H1 (cell line): Measurements from ENCODE around the gene PITPNC1. TPM values are rescaled to one million over a fixed set of nuclear protein-coding genes. Genes with fewer than 3 reads are reported as not detected.
A peak's percentile ranks its signal among the peaks of the same experiment; 100 is the strongest.

Source experiments
- CTCF ChIA-PET: fragments of 300-600 bp; sonication (Branson Sonifier 250); formaldehyde crosslinking; loops from one replicate; lab custom pipeline; 2021; ENCODE audit not compliant: partially characterized antibody; lab: Charles Lee
- POLR2A ChIA-PET: fragments of 300-600 bp; sonication (Branson Sonifier 250); formaldehyde crosslinking; loops from one replicate; lab custom pipeline; 2021; ENCODE audit warnings: inconsistent platforms; ENCODE audit not compliant: partially characterized antibody; lab: Charles Lee
- DNase-seq, 2 experiments: peaks; one replicate each; pipeline versions ENCODE4 v3.0.0 to v3.0.0-alpha.2; 2010 to 2022; ENCODE audit warnings: low spot score in 2 of 2, low read depth in 1 of 2, mixed read lengths in 1 of 2
- FAIRE-seq: peaks from 2 replicates; lab custom pipeline; 2011; peaks lifted over from hg19 to GRCh38; lab: Jason Lieb, UNC
- H2AFZ ChIP-seq: 2 replicates; pipeline ENCODE4 v1.8.1; 2012; ENCODE audit warnings: low read length, inconsistent platforms
- H2AK5ac ChIP-seq: 2 replicates; pipeline ENCODE4 v1.6.1; 2013; ENCODE audit warnings: low read depth, low read length
- H2BK120ac ChIP-seq: replicated peaks from 2 replicates; pipeline ENCODE3; 2013; ENCODE audit warnings: low read depth, low read length, inconsistent platforms
- H2BK12ac ChIP-seq: 2 replicates; pipeline ENCODE4 v1.6.1; 2013; ENCODE audit warnings: low read depth, low read length
- H2BK15ac ChIP-seq: 2 replicates; pipeline ENCODE4 v1.6.1; 2013; ENCODE audit warnings: low read length
- H2BK20ac ChIP-seq: 2 replicates; pipeline ENCODE4 v1.6.1; 2013; ENCODE audit warnings: low read length
- H2BK5ac ChIP-seq: 2 replicates; pipeline ENCODE4 v1.6.1; 2013; ENCODE audit warnings: low read depth, low read length
- H3K14ac ChIP-seq: 2 replicates; pipeline ENCODE4 v1.6.1; 2013; ENCODE audit warnings: inconsistent platforms; ENCODE audit not compliant: insufficient read length
- H3K18ac ChIP-seq: 2 replicates; pipeline ENCODE4 v1.6.1; 2013; ENCODE audit warnings: low read length; ENCODE audit errors: extremely low read depth
- H3K23ac ChIP-seq: 2 replicates; pipeline ENCODE4 v1.6.1; 2013; ENCODE audit warnings: inconsistent platforms; ENCODE audit not compliant: insufficient read length
- H3K23me2 ChIP-seq: 2 replicates; pipeline ENCODE4 v1.6.1; 2013; ENCODE audit warnings: low read depth, low read length
- H3K27ac ChIP-seq: 2 replicates; pipeline ENCODE4 v1.6.1; 2011; ENCODE audit warnings: low read depth, low read length, inconsistent platforms
- H3K27me3 ChIP-seq, 4 experiments: replicated peaks in 1 of 4; 1 replicate in 1 of 4; 2 replicates in 3 of 4; pipeline versions ENCODE4 v1.6.1 to v1.8.1; 2011 to 2013; ENCODE audit warnings: low read length in 3 of 4, mild to moderate bottlenecking in 3 of 4, inconsistent platforms in 2 of 4, mixed read lengths in 2 of 4, moderate library complexity in 1 of 4; ENCODE audit not compliant: control insufficient read depth in 3 of 4, insufficient read depth in 3 of 4; ENCODE audit errors: extremely low read depth in 1 of 4
- H3K36me3 ChIP-seq, 4 experiments: 2 replicates each; pipeline versions ENCODE4 v1.6.1 to v1.8.1; 2011 to 2013; ENCODE audit warnings: mild to moderate bottlenecking in 4 of 4, low read length in 3 of 4, moderate library complexity in 2 of 4, control low read depth in 1 of 4, inconsistent platforms in 1 of 4; ENCODE audit not compliant: insufficient read depth in 4 of 4, control insufficient read depth in 2 of 4
- H3K4ac ChIP-seq: replicated peaks from 2 replicates; pipeline ENCODE3; 2013; ENCODE audit warnings: low read length, low read depth, mixed read lengths, inconsistent platforms; ENCODE audit not compliant: insufficient read length
- H3K4me1 ChIP-seq, 4 experiments: replicated peaks in 1 of 4; 1 replicate in 1 of 4; 2 replicates in 3 of 4; pipeline versions ENCODE4 v1.6.1 to v1.8.1; 2011 to 2013; ENCODE audit warnings: low read length in 3 of 4, inconsistent platforms in 2 of 4, mixed read lengths in 1 of 4; ENCODE audit not compliant: insufficient read depth in 4 of 4, control insufficient read depth in 3 of 4
- H3K4me2 ChIP-seq, 2 experiments: 2 replicates each; pipeline versions ENCODE4 v1.6.1 to v1.8.1; 2011 to 2013; ENCODE audit warnings: low read depth in 2 of 2, low read length in 2 of 2, control low read depth in 1 of 2, inconsistent platforms in 1 of 2, mild to moderate bottlenecking in 1 of 2; ENCODE audit not compliant: insufficient read depth in 1 of 2
- H3K4me3 ChIP-seq, 4 experiments: fragments of 200-600, 300-600 bp in 1 of 4; sonication (generic), shearing (Covaris generic), sonication (Bioruptor Twin) in 1 of 4; 2 replicates each; pipeline versions ENCODE4 v1.5.1 to v1.8.1; 2011 to 2016; ENCODE audit warnings: low read length in 4 of 4, low read depth in 3 of 4, control low read depth in 2 of 4, inconsistent platforms in 2 of 4, mild to moderate bottlenecking in 2 of 4, mixed read lengths in 1 of 4, moderate library complexity in 1 of 4; ENCODE audit not compliant: insufficient read depth in 2 of 4; ENCODE audit errors: extremely low read depth in 1 of 4
- H3K56ac ChIP-seq: replicated peaks from 2 replicates; pipeline ENCODE3; 2013; ENCODE audit warnings: low read depth, mild to moderate bottlenecking, mixed read lengths, low read length, inconsistent platforms; ENCODE audit not compliant: insufficient read length
- H3K79me1 ChIP-seq: 2 replicates; pipeline ENCODE4 v1.6.1; 2013; ENCODE audit warnings: low read depth, low read length, control low read depth
- H3K79me2 ChIP-seq, 2 experiments: 2 replicates each; pipeline versions ENCODE4 v1.6.1 to v1.8.1; 2012 to 2013; ENCODE audit warnings: low read length in 2 of 2, mild to moderate bottlenecking in 2 of 2, inconsistent platforms in 1 of 2; ENCODE audit not compliant: insufficient read depth in 2 of 2, control insufficient read depth in 1 of 2
- H3K9ac ChIP-seq, 4 experiments: replicated peaks in 1 of 4; 1 replicate in 1 of 4; 2 replicates in 3 of 4; pipeline versions ENCODE4 v1.6.1 to v1.8.1; 2011 to 2013; ENCODE audit warnings: low read depth in 3 of 4, low read length in 3 of 4, control low read depth in 2 of 4, mild to moderate bottlenecking in 2 of 4, moderate library complexity in 2 of 4, inconsistent platforms in 1 of 4; ENCODE audit errors: extremely low read depth in 1 of 4
- H3K9me3 ChIP-seq, 2 experiments: 2 replicates each; pipeline versions ENCODE4 v1.6.1 to v1.8.1; 2012 to 2013; ENCODE audit warnings: mild to moderate bottlenecking in 2 of 2, moderate library complexity in 2 of 2, control low read depth in 1 of 2, inconsistent platforms in 1 of 2, low read depth in 1 of 2, low read length in 1 of 2, mixed read lengths in 1 of 2; ENCODE audit not compliant: insufficient read depth in 2 of 2
- H4K20me1 ChIP-seq, 2 experiments: replicated peaks in 1 of 2; 2 replicates each; pipeline versions ENCODE3 to v1.8.1; 2011 to 2013; ENCODE audit warnings: inconsistent platforms in 2 of 2, low read length in 2 of 2, mild to moderate bottlenecking in 1 of 2; ENCODE audit not compliant: insufficient read depth in 2 of 2, control insufficient read depth in 1 of 2
- H4K5ac ChIP-seq: 2 replicates; pipeline ENCODE4 v1.6.1; 2013; ENCODE audit warnings: low read length, low read depth, mixed read lengths, inconsistent platforms; ENCODE audit not compliant: insufficient read length
- H4K8ac ChIP-seq: 2 replicates; pipeline ENCODE4 v1.8.0; 2013; ENCODE audit warnings: mild to moderate bottlenecking, moderate library complexity, low read length, inconsistent platforms; ENCODE audit not compliant: insufficient read depth; ENCODE audit errors: extremely low read depth
- H4K91ac ChIP-seq: replicated peaks from 2 replicates; pipeline ENCODE3; 2013; ENCODE audit warnings: low read length, mixed read lengths, inconsistent platforms; ENCODE audit not compliant: insufficient read length
- ATF2 ChIP-seq: IDR thresholded peaks from 2 replicates; pipeline ENCODE4 v1.6.1; 2012; ENCODE audit warnings: low read length, inconsistent platforms
- POLR2A ChIP-seq, 2 experiments: IDR thresholded peaks; 1 replicate in 1 of 2; 2 replicates in 1 of 2; pipeline ENCODE4 v1.6.1; 2011; ENCODE audit warnings: low read depth in 2 of 2, low read length in 2 of 2, mild to moderate bottlenecking in 2 of 2; ENCODE audit errors: control extremely low read depth in 1 of 2
- WGBS, 2 experiments: shearing (Covaris generic) in 1 of 2; methylation state at CpG; one replicate each; pipeline versions ENCODE4 v1.1.6 to v1.1.7; 2013 to 2015; ENCODE audit warnings: low lambda C conversion rate in 2 of 2, mixed read lengths in 2 of 2, inconsistent platforms in 1 of 2, low coverage in 1 of 2, missing lambda C conversion rate in 1 of 2; ENCODE audit not compliant: insufficient replicate concordance in 2 of 2, insufficient coverage in 1 of 2, insufficient read length in 1 of 2; ENCODE audit errors: extremely low coverage in 1 of 2, missing lambda C conversion rate in 1 of 2; 5-methylcytosine and 5-hydroxymethylcytosine counted together
- polyA plus RNA-seq, 7 experiments: library from polyadenylated mRNA; depleted of rRNA in 3 of 7; stranded (reverse) in 5 of 7; unstranded in 2 of 7; fragments of >200 nt in 5 of 7; fragments of 200-250 nt in 2 of 7; gene quantifications; 1 replicate in 5 of 7; 2 replicates in 1 of 7; 4 replicates in 1 of 7; pipeline versions ENCODE4 v1.2.1 to v1.2.3, GENCODE V29; 2011 to 2013; ENCODE audit warnings: missing spikeins in 2 of 7, mixed read lengths in 2 of 7
- total RNA-seq: library from RNA; stranded (reverse); fragmentation: NEBNext Ultra II Directional; extraction: Animal tissue kit (Norgen Biotek cat#: 25700); gene quantifications from 2 replicates; pipeline ENCODE4 v1.2.1, GENCODE V29; 2021

The PITPNC1 gene
- total and polyA plus RNA-seq, 2 of the 8 experiments (the other 6 are each of a cell fraction or from before 2014, with no cell fraction given), result 17.6 to 54.7 TPM

DNA sequence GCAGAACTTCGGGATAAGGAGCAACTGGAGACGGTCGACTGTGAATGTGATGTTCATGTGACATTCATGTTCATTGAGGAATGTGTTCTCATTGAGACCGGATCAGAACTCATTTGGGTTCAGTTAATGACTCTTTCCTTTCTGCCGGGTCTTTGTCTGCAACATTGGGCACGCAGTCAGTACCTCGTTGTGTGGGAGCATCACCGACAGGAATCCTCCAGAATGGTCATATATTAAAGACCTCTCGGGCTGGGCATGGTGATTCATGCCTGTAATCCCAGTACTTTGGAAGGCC lies 144.6 kb downstream of the PITPNC1 start:
- peaks cover 2% of the 10 kb centered on the region; the same call in 1 of the 2 replicates for H3K79me1 ChIP-seq
- H3K36me3 ChIP-seq, result no peaks in the 10 kb centered on the region
- no peak overlapping the region for H3K27ac ChIP-seq
- DNase-seq (no peak), FAIRE-seq (no peak)
- H2AK5ac ChIP-seq, result peak overlapping the region; percentile 91; the same call in 1 of the 2 replicates
- H2AFZ ChIP-seq, result no peak overlapping the region
- H3K9ac ChIP-seq, result no peak overlapping the region
- H4K91ac ChIP-seq, result peak overlapping the region; percentile 10
- no peak overlapping the region for H3K23ac ChIP-seq
- H4K8ac ChIP-seq, result no peak overlapping the region
- H3K9me3 ChIP-seq, result no peaks in the 10 kb centered on the region
- no peak overlapping the region; the same call in 1 of the 2 replicates for H2BK15ac ChIP-seq
- H4K5ac ChIP-seq, result no peak overlapping the region
- no peak overlapping the region for H3K56ac ChIP-seq
- H3K18ac ChIP-seq, result no peak overlapping the region; the same call in 1 of the 2 replicates
- H3K4me1 ChIP-seq, result peaks cover 10 to 22% (median 17%) of the 10 kb centered on the region in 4 experiments
- 0 out of 2 replicates have a peak overlapping the region, but pooled peaks have one; percentile 8 for H2BK5ac ChIP-seq
- H3K4me3 ChIP-seq, result no peak overlapping the region
- ChIA-PET CTCF (interaction anchor here (0.8 to 1.7 kb wide), 2 partner anchors 64 to 147 kb away, joined by 3 to 5 read pairs; no protein-coding TSS in a partner anchor), POLR2A (interaction anchor here (0.8 to 1.3 kb wide), 2 partner anchors 10 to 143 kb away, joined by 3 to 4 read pairs; no protein-coding TSS in a partner anchor)
- H3K23me2 ChIP-seq, result no peaks in the 10 kb centered on the region
- peaks cover 0 to 5% of the 10 kb centered on the region in 2 experiments for H4K20me1 ChIP-seq
- H3K4ac ChIP-seq, result no peak overlapping the region
- H3K79me2 ChIP-seq, result peaks cover 2 to 47% of the 10 kb centered on the region in 2 experiments; a peak in 3 of 4 replicates
- no peak overlapping the region for H3K4me2 ChIP-seq
- 85% methylated on average over 9 of the region's 9 CpGs; no CpG with 5 or more reads in 1 of the 2 experiments for WGBS, 2 experiments
- no peak overlapping the region for H3K14ac ChIP-seq
- no peak for TF ChIP-seq POLR2A (IDR thresholded peaks at IDR 0.05; ENCODE audit: control extremely low read depth in 1 of 2, low read depth in 2 of 2, low read length in 2 of 2)
- TF ChIP-seq ATF2, result peak; percentile 60; the same call in 1 of the 2 replicates
- H2BK20ac ChIP-seq, result peak overlapping the region; percentile 40; the same call in 1 of the 2 replicates
- H2BK120ac ChIP-seq, result peak overlapping the region; percentile 73
- peak overlapping the region; percentile 77 for H2BK12ac ChIP-seq
- H3K27me3 ChIP-seq, result no peaks in the 10 kb centered on the region
